ENCODE data around the gene HPCAL1. TPM values are rescaled to one million over a fixed set of nuclear protein-coding genes. Genes with fewer than 3 reads are reported as not detected.

Gene HPCAL1
- total RNA-seq, 1 donor from 2014 or later: 19.0 TPM

DNA sequence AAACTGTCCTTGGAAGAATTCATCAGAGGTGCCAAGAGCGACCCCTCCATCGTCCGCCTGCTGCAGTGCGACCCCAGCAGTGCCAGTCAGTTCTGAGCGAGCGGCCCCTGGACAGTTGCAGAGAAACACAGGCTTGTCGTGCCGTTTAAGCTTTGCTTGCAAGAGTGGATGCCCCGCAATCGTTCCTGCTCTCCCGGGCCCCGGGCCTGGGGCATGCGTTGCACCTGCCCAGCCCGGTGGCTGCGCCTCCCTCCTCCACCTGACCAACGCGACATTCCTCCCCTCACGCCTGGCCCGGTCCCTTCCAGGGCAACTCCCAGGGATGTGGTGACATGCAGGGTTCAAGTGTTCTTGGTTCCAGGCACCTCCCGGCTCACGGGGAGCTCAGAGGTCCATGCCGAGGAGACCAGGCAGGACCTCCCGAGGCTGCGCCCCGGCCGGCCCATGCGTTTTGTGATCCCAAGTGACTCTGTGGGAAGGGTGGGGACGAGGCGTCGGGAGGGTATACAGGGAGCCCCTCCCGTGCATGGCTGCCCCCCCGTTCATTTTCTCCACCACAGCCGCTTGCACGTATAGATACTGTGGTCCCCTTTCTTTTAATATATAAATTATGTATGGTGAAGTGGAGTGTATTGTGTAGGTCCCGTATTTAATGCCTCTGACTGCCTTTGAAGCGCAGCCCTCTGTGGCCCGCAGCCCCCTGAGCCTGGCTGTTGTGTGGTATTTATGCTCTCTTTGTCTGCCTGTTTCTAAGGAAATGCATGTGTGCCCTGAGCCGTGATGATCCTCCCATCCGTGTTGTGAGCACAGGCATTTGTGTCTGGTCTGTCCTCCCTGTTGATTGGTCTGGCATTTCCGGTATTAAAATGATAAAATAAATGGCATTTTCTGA, 124.3 kb downstream of the HPCAL1 start:
- DNase-seq: no peak

- no peak for DNase-seq
Measured at GRCh38 chr2:10427618-10427949, 124.9 kb downstream of the HPCAL1 start.

DNA sequence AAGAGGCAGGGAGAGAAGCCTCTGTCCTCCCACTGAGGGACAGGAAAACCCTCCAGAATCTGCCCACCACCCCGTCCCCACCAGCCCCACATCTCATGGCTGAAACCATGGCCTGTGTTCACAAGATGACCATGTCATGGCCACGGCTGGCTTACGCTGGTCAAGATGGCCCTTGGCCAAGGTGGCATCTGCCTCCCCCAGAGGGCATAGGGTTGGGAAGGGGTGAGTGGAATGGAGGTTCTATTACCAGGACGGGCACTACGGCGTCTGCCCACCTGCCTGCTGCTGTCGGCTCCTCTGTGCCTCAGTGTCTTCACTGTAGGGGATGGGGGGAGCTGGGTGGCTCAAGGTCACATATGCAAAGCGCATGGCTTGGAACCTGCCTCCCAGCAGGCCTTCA, 125.7 kb downstream of the HPCAL1 start:
- DNase-seq: no peak

GRCh38 chr2:10428924-10429323, 126.2 kb downstream of the HPCAL1 start:
- DNase-seq: no peak

- DNase-seq: no peak
Measured at GRCh38 chr2:10430886-10431622, 128.3 kb downstream of the HPCAL1 start.

- no peak for DNase-seq
Measured at GRCh38 chr2:10431797-10432196, 129.1 kb downstream of the HPCAL1 start.

DNA sequence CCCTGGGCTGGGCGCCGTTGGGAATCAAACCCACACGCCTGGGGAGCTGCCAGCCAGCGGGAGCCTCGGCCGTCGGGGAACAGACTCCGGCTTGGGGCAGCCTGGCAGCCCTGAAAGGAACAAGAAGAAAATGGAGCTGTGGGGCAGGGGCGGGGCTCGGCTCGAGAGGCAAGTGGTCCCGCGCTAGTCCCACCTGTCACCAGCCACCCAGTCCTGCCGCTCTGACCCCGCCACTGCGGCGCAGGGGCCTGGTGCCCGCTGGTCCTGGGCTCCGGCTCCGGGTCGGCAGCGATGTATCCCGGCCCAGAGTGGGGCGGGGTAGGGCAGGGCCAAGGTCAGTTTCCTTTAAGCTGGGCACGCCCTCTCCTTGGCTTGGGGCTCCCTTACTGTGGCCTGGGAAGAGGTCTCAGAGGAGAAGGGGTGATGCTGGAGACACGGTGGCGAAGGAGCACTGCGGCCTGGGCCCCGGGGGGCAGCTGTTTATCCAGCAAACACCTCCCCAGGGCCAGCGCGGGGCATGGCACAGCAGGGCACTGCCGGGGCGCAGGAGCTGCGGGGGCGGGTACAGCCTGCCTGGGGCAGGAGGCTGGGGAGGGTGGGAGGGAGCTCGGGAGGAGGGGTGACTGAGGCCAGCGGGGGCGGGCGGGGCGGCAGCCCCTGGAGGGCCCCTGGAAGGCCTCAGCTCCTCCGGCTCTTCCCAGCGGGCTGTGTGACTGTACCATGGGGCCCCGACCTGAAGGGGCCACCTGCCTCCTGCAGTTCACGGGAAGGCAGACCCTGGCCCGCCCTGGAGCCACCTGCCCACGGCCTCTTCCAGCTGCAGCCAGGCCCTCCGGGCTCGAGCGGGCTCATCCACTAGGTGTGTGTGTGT, 129.8 kb downstream of the HPCAL1 start:
- DNase-seq: no peak

- DNase-seq: no peak
Measured at GRCh38 chr2:10433264-10433946, 130.7 kb downstream of the HPCAL1 start.

DNA sequence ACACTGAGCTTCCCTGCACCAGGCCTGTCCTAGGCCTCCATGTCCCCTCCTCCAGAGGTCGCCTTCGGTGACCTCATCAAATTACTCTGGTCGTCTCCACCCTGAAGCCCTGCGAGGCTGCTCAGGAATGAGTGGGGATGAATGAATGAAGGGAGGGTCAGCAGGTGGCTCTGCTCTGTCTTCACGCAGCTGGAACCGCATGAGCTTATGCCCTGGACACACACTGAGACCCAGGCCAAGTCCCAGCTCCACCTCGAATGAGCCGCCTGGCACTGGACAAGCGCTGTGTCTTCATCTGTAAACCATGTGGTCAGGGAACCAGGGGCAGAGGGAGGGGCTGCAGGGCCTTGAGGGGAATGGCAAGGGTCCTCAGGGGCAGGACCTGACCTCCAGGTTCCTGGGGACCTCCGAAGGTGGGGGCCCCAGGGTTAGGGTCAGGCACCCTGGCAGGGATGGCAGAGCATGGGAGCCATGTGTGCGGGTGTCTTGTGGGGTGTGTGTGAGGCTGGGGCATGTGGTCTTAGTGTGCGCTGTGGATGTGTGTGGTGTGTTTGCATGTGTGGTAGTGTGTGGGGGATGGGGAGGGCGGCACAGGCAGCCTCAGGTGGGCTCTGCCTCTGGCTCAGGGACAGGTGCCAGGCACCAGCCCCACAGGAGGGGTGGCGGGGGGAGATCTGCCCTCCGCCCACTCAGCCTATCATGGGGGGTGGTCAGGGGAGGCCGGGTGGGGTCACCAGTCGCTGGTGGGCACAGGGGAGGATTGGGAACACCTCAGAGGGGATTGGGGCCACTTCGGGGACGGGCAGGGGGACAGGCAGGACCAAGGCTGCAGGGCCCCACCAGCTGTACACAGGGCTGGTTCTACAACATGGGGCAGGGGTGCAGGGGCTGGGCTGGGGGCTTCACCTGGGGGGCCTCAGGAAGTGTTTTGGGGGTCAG, 131.5 kb downstream of the HPCAL1 start:
- DNase-seq: no peak

DNA sequence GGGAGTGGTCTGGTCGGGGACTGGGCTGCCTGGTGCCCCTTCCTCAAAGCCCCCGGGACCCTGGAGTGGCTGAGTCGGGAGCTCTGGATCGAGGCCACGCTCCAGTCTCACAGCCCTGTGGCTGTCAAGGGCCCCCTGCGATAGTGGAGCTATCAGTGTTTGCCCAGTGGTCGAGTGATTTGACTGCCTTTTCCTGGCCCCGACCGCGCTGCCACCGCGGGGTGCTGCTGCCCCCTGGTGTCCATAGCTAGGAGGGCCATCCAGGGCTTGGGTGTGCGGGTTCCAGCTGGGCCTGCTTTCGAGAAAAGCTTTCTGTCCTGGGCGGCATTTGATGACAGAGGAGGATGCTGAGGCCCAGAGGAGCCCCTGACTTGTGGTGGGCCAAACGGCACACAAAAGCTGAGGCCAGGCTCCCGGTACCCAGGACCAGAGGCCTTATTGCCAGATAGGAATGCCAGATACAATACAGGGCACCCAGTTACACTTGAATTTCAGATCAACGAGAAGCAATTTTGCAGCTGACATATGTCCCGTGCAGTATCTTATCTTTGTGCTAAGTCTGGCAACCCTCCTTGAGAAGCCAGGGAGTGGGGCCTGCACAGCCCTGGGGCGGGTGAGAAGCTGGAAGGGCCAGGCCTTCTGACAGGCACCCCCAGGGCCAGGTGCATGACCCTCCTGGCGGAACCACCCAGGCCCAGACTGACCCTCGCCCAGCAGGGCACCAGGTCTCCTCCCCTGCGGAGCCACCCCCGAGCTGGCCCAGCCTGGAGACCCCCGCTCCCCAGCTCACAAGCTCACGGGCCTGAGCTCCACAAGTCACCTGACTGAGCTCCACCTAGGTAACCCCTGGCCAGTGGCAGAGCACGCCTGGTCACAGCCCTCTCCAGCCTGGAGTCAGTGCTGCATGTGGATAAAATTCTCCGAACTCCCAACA, 132.4 kb downstream of the HPCAL1 start:
- peak; percentile 28 for DNase-seq

- no peak for DNase-seq
Measured at GRCh38 chr2:10435820-10436204, 133.1 kb downstream of the HPCAL1 start.

DNA sequence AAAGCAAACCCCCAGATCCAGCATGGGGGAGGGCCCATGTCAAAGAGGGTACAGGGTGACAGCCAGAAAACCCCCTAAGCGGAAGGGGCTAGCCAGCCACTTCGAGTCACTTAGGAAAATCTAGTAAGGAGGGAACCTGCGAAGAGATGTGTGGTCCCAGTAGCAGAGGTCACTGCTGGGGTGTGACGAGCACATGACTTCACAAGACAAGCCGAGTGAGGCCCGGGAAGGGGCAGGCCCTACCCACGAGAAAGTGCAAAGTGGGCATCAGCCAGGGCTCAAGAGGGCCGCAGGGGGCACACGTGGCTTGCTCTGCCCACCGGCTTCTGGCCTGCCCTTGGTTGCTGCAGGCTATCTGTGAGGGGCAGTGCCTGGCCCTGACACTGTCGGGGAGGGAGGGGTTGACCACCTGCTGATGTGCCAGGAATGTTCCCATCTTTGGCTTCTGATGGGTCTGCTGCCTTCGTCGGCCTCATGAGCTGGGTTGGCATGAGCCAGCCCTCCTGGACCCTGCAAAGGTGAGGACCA, 133.9 kb downstream of the HPCAL1 start:
- no peak for DNase-seq

DNA sequence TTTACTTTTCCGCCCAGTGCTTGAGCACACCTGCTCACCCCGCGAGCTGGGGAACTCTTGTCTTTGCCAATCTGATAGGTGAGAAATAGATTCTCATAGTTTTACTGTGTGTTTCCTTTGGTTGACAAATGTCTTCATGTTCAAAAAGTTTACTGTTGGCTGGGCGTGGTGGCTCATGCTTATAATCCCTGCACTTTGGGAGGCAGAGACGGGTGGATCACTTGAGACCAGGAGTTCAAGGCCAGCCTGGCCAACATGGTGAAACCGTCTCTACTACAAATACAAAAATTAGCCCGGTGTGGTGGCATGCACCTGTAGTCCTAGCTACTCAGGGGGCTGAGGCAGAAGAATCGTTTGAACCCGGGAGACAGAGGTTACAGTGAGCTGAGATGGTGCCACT, 135.1 kb downstream of the HPCAL1 start:
- DNase-seq: no peak

GRCh38 chr2:10438688-10439087, 136.0 kb downstream of the HPCAL1 start:
- no peak for DNase-seq

DNA sequence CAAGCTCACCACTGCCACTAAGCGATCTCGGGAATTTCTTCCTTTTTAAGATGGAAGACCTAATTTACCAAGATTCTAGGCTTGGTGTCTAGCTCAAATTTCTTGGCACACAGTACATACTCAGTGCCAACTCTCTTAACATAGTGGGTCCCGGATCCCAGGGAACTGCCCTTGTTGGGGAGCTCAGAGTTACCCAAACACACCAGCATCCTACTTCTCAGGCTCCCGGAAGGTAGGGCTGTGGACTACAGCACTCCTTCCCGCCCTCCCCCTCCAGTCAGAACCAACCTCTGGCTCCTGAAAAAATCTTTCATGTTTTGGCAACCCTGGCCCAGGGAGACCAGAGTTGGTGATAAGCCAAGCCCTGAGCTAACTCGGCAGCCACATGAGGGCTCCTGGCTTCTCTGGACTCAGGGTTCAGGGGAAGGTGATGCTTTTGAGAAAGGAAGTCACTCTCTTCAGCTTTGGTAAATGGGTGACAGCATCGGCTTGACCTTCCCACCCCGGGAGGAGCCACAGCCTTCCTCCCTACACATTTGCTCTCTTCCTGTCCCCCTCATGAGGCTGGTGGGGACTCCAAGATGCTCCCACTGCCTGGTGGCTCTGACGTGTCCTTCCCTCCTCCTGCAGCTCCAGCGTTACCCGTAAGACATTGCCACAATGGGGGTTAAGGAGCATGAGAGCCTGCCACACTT, 136.6 kb downstream of the HPCAL1 start:
- DNase-seq: no peak

DNA sequence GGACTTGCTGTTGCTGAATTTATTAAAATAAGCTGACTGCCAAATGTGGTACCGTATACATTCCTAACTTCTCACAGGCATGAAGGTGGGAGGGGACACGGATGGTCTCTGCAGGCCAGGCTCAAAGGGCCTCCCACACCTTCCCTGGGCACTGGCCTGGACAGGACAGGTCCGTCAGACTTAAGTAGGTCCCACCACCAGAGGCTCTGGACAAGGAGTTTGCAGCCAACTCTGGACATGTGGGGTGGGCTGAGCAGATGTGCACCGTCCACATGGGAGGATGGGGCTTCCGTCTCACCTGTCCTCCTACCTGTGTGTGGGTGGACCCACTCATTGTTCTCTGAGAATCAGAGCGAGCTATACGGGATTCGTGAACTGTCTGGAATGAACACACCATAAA, 137.3 kb downstream of the HPCAL1 start:
- no peak for DNase-seq

DNA sequence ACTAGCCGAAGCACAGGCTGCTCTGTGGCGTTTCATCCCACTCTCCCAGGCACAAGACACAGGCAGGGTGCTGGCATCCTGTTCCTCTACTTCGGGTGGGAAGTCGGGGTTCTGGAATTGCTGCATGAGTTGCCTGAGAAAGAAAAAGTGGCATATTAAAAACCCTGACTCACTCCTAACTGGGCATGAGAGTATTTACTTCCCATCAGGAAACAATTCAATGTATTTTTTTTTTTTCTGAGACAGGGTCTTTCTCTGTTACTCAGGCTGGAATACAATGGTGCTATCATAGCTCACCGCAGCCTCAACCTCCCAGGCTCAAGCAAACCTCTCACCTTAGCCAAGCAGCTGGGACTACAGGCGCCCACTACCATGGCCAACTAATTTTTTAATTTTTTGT, 138.0 kb downstream of the HPCAL1 start:
- no peak for DNase-seq

GRCh38 chr2:10441948-10442347, 139.2 kb downstream of the HPCAL1 start:
- no peak for DNase-seq
